GM18519 (cell line): ENCODE data around the gene SCN1A.

Experiments used
- ATAC-seq: cut with Tn5 transposase; IDR thresholded peaks from one replicate; pipeline ENCODE4 v1.9.1; 2021; ENCODE audit warnings: mild to moderate bottlenecking, moderate library complexity; ENCODE audit not compliant: unreplicated experiment, low FRiP score

SCN1A gene

DNA sequence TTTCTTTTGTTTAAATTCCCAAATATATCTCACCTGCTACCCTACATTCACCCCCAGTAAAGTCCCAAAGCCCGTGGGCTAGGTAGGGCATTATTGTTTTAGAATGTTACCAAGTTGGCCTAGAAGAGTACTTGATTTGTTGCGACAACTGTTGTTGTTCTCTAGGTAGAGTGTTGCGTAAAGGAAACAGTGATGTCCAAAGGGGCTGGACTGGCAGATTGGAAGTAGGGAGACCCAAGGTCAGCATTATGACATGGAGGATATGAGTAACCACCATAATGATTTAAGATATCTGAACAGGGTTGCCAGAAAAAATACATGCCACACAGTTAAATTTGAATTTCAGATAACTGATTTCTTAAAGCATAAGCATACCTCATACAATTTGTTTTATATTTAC, 39.2 kb downstream of the SCN1A start:
- no peak for ATAC-seq

DNA sequence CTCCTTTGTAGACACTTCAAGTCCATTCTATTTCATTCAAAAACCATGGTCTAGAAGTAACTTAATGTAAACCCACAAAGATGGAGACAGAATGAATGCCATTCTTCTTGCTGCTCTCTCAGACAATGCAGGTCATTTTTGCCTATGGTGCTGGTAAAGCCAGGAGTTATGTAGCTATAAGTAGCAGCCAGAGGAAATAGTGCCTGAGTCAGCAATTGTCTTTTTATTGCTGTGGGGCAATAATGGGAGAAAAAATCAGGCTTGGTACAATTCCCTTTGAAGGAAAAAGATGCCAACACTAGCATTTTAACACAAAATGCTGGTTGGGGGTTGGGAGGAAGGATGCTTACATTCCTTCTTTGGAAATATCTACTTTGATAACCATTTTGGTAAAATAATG, 43.5 kb downstream of the SCN1A start:
- ATAC-seq = no peak

- ATAC-seq = no peak
Measured at GRCh38 chr2:166082736-166083135, 45.1 kb downstream of the SCN1A start.

- ATAC-seq = no peak
Measured at GRCh38 chr2:166081852-166082251, 46.0 kb downstream of the SCN1A start.

DNA sequence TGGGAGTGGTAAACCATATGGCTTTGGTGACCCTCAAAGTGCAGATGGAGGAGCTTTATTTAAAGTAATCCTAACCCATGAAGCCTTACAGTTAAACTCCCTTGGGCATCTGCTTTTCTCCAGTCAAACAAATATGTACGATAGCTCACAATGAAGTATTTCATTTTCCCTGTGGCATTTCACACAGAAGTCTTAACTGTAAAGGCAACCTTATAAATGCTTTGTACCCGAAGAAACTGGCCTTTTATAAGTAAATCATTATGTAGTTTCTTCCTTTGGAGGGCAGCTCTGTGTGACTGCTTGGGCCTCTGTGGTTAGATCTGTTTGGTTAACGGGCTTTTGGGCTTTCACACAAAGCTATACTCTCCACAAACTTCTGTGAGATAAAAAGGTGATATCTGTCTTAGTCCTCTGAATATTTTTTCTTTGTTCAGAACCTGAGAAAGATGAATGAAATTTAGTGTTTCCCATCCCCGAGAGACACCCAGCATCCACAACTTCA, 46.6 kb downstream of the SCN1A start:
- ATAC-seq = no peak

DNA sequence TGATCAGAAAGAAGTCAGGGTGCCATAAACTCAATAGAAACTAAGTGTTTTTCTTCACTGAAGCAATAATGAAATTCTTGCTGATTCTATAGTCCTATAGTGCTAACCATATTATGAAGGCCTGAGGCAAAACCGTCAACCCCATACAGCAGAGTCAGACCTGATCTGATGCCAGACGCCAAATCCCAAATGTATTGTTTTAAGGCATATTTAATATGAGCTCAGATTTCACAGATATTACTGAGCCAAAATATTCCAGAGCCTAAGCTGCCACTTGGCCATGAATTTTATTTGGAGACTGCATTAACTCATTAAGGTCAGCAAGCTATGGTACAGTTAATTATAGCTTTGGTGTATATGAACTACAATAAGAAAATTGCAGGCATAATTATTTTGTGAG, 53.4 kb downstream of the SCN1A start:
- no peak for ATAC-seq

DNA sequence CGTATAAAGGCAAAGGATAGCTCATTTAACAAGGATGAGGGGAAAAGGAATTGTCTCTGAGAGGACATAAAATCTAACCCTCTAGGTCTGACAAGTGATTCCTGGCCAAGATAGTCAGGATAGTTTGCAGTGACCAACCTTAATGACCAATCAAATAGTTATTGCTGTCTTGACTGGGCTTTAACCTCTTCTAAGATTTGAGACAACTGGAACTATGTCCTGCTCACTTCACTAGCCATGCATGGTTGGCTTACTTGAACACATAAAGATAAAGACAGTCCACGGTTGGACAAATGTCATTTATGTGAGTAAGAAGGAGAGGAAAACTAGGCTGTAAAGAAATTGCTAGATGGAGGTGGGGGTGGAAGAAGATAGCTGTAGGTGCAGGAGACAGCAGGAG, 53.8 kb downstream of the SCN1A start:
- no peak for ATAC-seq

- no peak for ATAC-seq
Measured at GRCh38 chr2:166070231-166070630, 57.6 kb downstream of the SCN1A start.

- ATAC-seq = no peak
Measured at GRCh38 chr2:166068981-166069380, 58.8 kb downstream of the SCN1A start.

- ATAC-seq = no peak
Measured at GRCh38 chr2:166067229-166067628, 60.6 kb downstream of the SCN1A start.

GRCh38 chr2:166060191-166060590, 67.6 kb downstream of the SCN1A start:
- ATAC-seq = no peak

DNA sequence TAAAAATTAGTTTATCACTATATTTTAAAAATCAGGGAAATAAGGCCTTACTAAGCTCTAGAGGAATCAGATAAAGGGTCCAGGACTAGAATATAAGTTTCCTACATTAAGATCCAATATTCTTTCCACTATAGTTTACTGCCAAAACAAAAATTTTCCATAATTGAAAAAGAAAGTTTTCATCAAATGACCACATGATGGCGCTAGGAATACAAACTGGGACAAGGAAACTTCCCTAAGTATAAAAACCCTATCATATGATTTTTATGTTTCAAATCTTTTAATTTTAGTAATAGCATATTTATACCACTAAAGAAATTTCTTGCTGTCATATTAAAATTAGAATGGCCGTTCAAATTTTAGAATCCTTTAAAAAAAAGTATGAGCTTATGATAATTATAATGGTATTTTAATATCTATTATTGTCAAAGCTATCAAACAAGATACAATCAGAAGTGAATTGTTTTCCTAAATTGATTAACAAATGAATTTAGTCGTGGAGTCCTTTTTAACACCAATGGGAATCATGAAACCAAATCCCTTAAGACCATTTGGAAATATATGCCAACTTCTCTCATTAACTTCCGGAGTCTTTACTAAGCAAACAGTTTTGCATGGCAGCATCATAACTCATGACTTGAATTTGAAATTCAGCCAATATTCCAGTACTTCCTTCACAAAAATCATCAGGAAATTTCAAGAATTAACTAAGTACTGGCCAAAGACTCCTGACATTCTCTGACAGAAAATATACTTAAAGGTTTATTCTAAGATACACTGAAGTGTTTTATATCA, 70.3 kb downstream of the SCN1A start:
- ATAC-seq = no peak

- no peak for ATAC-seq
Measured at GRCh38 chr2:166044853-166045483, 82.9 kb downstream of the SCN1A start.

DNA sequence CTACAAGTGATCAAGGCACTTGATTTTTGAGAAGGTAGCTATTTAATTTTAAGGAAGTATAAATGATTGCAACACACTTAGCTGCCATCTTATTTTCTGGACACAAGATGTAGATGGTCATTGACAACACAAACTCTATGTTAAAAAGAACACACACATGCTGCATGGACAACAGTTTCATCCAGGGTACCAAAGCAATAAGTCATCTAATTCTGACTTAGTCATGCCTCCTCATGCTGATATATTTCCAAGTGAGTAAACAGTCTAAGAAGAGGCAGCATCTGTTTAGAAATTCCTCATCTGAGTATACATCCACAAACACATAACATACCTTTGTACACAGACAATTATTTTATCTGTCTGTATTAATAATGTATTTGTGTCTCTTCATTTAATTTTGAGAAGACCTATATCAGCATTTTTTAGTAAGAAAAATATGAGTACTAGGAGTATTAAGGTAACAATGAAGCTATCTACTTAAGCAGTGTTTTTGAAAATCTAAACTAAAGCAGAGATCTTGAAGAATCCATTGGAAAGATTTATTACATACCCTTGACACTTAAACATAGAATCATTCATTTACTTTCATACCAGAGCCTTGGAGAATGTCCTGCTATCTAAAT, 84.9 kb downstream of the SCN1A start:
- ATAC-seq = no peak

GRCh38 chr2:166042356-166042755, 85.5 kb downstream of the SCN1A start:
- ATAC-seq = no peak

GRCh38 chr2:166041613-166042012, 86.2 kb downstream of the SCN1A start:
- no peak for ATAC-seq

GRCh38 chr2:166032361-166032760, 95.5 kb downstream of the SCN1A start:
- ATAC-seq = no peak

DNA sequence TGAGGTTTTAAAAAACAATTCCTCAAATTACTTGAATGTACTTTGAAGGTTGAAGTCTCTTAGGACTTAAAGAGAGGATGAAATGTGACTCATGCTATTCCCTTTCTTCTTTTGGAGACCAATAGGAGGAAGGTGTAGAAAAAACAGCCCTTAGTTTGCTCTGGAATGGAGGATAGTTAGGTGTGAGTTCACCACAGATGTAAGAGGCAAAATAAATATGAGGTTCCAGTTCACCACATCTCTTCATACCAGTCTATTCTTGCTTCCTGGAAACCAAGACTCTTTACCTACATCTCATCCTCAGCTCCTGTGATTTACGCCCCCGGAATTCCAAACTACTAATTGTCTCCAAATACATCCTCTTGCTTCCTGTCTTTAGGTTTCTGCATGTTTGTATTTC, 96.8 kb downstream of the SCN1A start:
- no peak for ATAC-seq

GRCh38 chr2:166025313-166025712, 102.5 kb downstream of the SCN1A start:
- no peak for ATAC-seq

GRCh38 chr2:166017208-166017607, 110.6 kb downstream of the SCN1A start:
- no peak for ATAC-seq

DNA sequence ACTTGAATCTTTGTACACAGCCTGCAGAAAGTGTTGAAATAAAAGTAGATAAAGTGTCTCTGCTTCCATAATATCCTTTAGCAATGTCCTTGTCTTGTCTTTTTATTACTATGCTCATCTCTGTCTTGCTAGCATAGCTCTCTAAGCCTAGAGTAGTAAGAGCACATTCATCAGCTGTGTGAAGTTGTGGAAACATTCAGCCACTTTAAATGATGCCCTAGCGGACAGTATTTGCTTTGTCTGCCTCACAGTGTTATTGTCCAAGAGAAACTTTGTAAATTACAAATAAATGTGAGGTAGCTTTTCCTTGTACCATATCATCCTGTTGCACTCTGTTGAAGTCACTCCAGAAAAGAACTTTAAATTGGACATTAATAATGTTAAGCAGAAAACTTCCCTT, 113.9 kb downstream of the SCN1A start:
- ATAC-seq = no peak

GRCh38 chr2:166011660-166012059, 116.2 kb downstream of the SCN1A start:
- ATAC-seq = no peak
